Mucosa of rectum (tissue), 2 donors: ENCODE results near the gene NCEH1.
A peak's percentile ranks its signal among the peaks of the same experiment; 100 is the strongest.
"Not testable (repeated sequence)": the region's sequence is repeated elsewhere in the genome, so short reads cannot be mapped to it uniquely, and the experiment has no call there.

ENCODE experiments used
- H3K27ac ChIP-seq, 2 donors: one replicate each; pipeline ENCODE4 v1.7.0; 2013; ENCODE audit warnings: inconsistent platforms in 2 of 2, low read depth in 2 of 2, low read length in 2 of 2
- H3K27me3 ChIP-seq, 2 donors: one replicate each; pipeline ENCODE4 v1.7.0; 2013; ENCODE audit warnings: low read length in 2 of 2; ENCODE audit not compliant: control insufficient read depth in 2 of 2, insufficient read depth in 2 of 2
- H3K36me3 ChIP-seq, 2 donors: one replicate each; pipeline ENCODE4 v1.7.0; 2013; ENCODE audit warnings: low read length in 2 of 2; ENCODE audit not compliant: control insufficient read depth in 2 of 2, insufficient read depth in 2 of 2
- H3K4me1 ChIP-seq, 2 donors: one replicate each; pipeline ENCODE4 v1.7.0; 2013; ENCODE audit warnings: low read length in 2 of 2, mild to moderate bottlenecking in 1 of 2; ENCODE audit not compliant: control insufficient read depth in 2 of 2, insufficient read depth in 2 of 2
- H3K4me3 ChIP-seq, 2 donors: one replicate each; pipeline ENCODE4 v1.7.0; 2013; ENCODE audit warnings: low read length in 2 of 2
- H3K9ac ChIP-seq, 2 donors: one replicate each; pipeline ENCODE4 v1.7.0; 2013; ENCODE audit warnings: low read length in 2 of 2, low read depth in 1 of 2, mild to moderate bottlenecking in 1 of 2
- H3K9me3 ChIP-seq, 2 donors: one replicate each; pipeline ENCODE4 v1.7.0; 2013; ENCODE audit warnings: low read length in 2 of 2; ENCODE audit not compliant: control insufficient read depth in 2 of 2
- donor health status: healthy.
- donor health status: Normal muscosa, but diverticular disease.

NCEH1 gene

GRCh38 chr3:172707967-172708366, 2.9 kb downstream of the NCEH1 start:
- Histone ChIP-seq H3K27me3 (no peaks in the 10 kb centered on the region), H3K9me3 (no peaks in the 10 kb centered on the region), H3K4me3 (no peak overlapping the region), H3K9ac (no peak overlapping the region), H3K27ac (peak overlapping the region; percentile 26 to 35), H3K4me1 (peaks cover 9 to 23% of the 10 kb centered on the region in 2 donors), H3K36me3 (no peaks in the 10 kb centered on the region)

- Histone ChIP-seq H3K9ac (no peak overlapping the region), H3K27me3 (no peaks in the 10 kb centered on the region), H3K36me3 (no peaks in the 10 kb centered on the region), H3K4me1 (peaks cover 11 to 27% of the 10 kb centered on the region in 2 donors), H3K4me3 (no peak overlapping the region), H3K9me3 (no peaks in the 10 kb centered on the region), H3K27ac (no peak overlapping the region)
Observed at GRCh38 chr3:172707030-172707429, 3.8 kb downstream of the NCEH1 start.

- H3K27me3 ChIP-seq, result no peaks in the 10 kb centered on the region
- no peaks in the 10 kb centered on the region for H3K9me3 ChIP-seq
- H3K9ac ChIP-seq, result no peak overlapping the region
- H3K4me3 ChIP-seq, result no peak overlapping the region
- H3K36me3 ChIP-seq, result no peaks in the 10 kb centered on the region
- H3K27ac ChIP-seq, result peak overlapping the region in 1 of 2 donors; percentile 42
- peaks cover 17 to 30% of the 10 kb centered on the region in 2 donors for H3K4me1 ChIP-seq
Observed at GRCh38 chr3:172705170-172705569, 5.7 kb downstream of the NCEH1 start.

- Histone ChIP-seq H3K9ac (no peak overlapping the region), H3K4me3 (no peak overlapping the region), H3K27ac (no peak overlapping the region), H3K27me3 (no peaks in the 10 kb centered on the region), H3K36me3 (no peaks in the 10 kb centered on the region), H3K9me3 (no peaks in the 10 kb centered on the region), H3K4me1 (peaks cover 11 to 23% of the 10 kb centered on the region in 2 donors)
Observed at GRCh38 chr3:172704001-172704400, 6.9 kb downstream of the NCEH1 start.

- H3K9ac ChIP-seq, H3K4me3 ChIP-seq, H3K36me3 ChIP-seq, H3K9me3 ChIP-seq, H3K27me3 ChIP-seq: not testable (repeated sequence)
- Histone ChIP-seq H3K27ac (peak overlapping the region in 1 of 2 donors; percentile 63), H3K4me1 (peaks cover 11 to 31% of the 10 kb centered on the region in 2 donors)
Observed at GRCh38 chr3:172702731-172703130, 8.1 kb downstream of the NCEH1 start.

- Histone ChIP-seq H3K27ac (peak overlapping the region; percentile 45 to 63), H3K36me3 (no peaks in the 10 kb centered on the region), H3K27me3 (no peaks in the 10 kb centered on the region), H3K4me3 (peak overlapping the region in 1 of 2 donors; percentile 51), H3K9me3 (no peaks in the 10 kb centered on the region), H3K4me1 (peaks cover 11 to 36% of the 10 kb centered on the region in 2 donors), H3K9ac (no peak overlapping the region)
Observed at GRCh38 chr3:172702256-172702655, 8.6 kb downstream of the NCEH1 start.

- Histone ChIP-seq H3K9me3 (no peaks in the 10 kb centered on the region), H3K36me3 (no peaks in the 10 kb centered on the region), H3K4me1 (peaks cover 11 to 39% of the 10 kb centered on the region in 2 donors), H3K27me3 (no peaks in the 10 kb centered on the region), H3K27ac (peak overlapping the region; percentile 45 to 63), H3K9ac (no peak overlapping the region), H3K4me3 (peak overlapping the region in 1 of 2 donors; percentile 51)
Observed at GRCh38 chr3:172701751-172702150, 9.1 kb downstream of the NCEH1 start.

- Histone ChIP-seq H3K9ac (no peak overlapping the region), H3K4me3 (no peak overlapping the region), H3K9me3 (no peaks in the 10 kb centered on the region), H3K36me3 (no peaks in the 10 kb centered on the region), H3K27me3 (no peaks in the 10 kb centered on the region), H3K27ac (peak overlapping the region in 1 of 2 donors; percentile 30), H3K4me1 (peaks cover 15 to 41% of the 10 kb centered on the region in 2 donors)
Observed at GRCh38 chr3:172700936-172701455, 9.9 kb downstream of the NCEH1 start.

GRCh38 chr3:172700256-172700655, 10.6 kb downstream of the NCEH1 start:
- Histone ChIP-seq H3K9ac (no peak overlapping the region), H3K9me3 (no peaks in the 10 kb centered on the region), H3K27ac (no peak overlapping the region), H3K4me3 (no peak overlapping the region), H3K36me3 (no peaks in the 10 kb centered on the region), H3K4me1 (peaks cover 16 to 48% of the 10 kb centered on the region in 2 donors), H3K27me3 (no peaks in the 10 kb centered on the region)

- no peaks in the 10 kb centered on the region for H3K36me3 ChIP-seq
- no peaks in the 10 kb centered on the region for H3K27me3 ChIP-seq
- H3K9ac ChIP-seq, result no peak overlapping the region
- H3K27ac ChIP-seq, result peak overlapping the region; percentile 26 to 59
- peaks cover 16 to 44% of the 10 kb centered on the region in 2 donors for H3K4me1 ChIP-seq
- H3K9me3 ChIP-seq, result no peaks in the 10 kb centered on the region
- H3K4me3 ChIP-seq, result no peak overlapping the region
Observed at GRCh38 chr3:172699031-172699430, 11.8 kb downstream of the NCEH1 start.
